GM12892 (cell line): ENCODE data around the gene CFAP43.

Experiments used
- POLR2A ChIP-seq: IDR thresholded peaks from 2 replicates; pipeline ENCODE4 v1.6.1; 2011; ENCODE audit warnings: low read depth, low read length, control low read depth
- POLR2AphosphoS5 ChIP-seq: IDR thresholded peaks from 2 replicates; pipeline ENCODE4 v1.6.1; 2011; ENCODE audit warnings: low read depth, low read length, control low read depth

DNA sequence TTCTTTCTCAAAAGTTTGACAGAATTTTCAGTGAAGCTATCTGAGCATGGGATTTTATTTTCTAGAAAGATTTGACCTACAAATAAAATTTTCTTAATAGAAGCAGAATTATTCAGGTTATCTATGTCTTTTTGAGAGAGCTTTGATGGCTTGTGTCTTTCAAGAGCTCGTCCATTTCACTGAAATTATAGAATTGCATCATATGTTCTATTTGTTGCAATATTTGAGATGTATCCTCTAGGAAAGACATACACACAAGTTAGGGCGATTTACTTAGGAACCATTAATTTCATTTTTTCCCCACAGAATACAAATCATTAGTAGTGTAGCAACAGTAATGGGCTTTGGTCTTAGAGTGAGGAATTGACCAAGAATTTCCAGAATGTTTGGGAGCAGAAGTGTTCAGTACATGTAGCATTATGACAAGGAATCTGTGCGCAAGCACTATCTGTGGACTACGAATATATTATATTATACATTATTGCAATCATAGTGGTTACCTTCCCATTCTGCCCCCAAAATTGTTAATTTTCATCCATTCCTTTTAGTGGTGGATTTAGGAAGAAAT is 133.7 kb downstream of the CFAP43 start:
- no peak for TF ChIP-seq POLR2A
- TF ChIP-seq POLR2AphosphoS5: no peak
